Spleen (tissue), 11 donors: Measurements from ENCODE around the gene LRRC66. TPM values are rescaled to one million over a fixed set of nuclear protein-coding genes. Genes with fewer than 3 reads are reported as not detected.

Source experiments
- DNase-seq: peaks from one replicate; pipeline ENCODE4 v3.0.0-alpha.2; 2020
- H3K27ac ChIP-seq, 8 donors: fragments of 200-600 bp; sonication (generic) in 7 of 8; 1 replicate in 4 of 8; 2 replicates in 4 of 8; pipeline versions ENCODE4 v1.5.0 to v1.8.0; 2016 to 2021; ENCODE audit warnings: inconsistent platforms in 4 of 8, mild to moderate bottlenecking in 4 of 8, moderate library complexity in 1 of 8
- H3K27me3 ChIP-seq, 7 donors: fragments of 200-600 bp; sonication (generic) in 6 of 7; replicated peaks in 1 of 7; 1 replicate in 4 of 7; 2 replicates in 3 of 7; pipeline versions ENCODE4 v1.5.0 to v1.8.0; 2016 to 2021; ENCODE audit warnings: inconsistent platforms in 3 of 7, mild to moderate bottlenecking in 1 of 7
- H3K36me3 ChIP-seq, 6 donors: fragments of 200-600 bp; sonication (generic) in 5 of 6; 1 replicate in 4 of 6; 2 replicates in 2 of 6; pipeline versions ENCODE4 v1.5.0 to v1.8.0; 2016 to 2021; ENCODE audit warnings: inconsistent platforms in 2 of 6
- H3K4me1 ChIP-seq, 6 donors: fragments of 200-600 bp; sonication (generic) in 5 of 6; 1 replicate in 3 of 6; 2 replicates in 3 of 6; pipeline versions ENCODE4 v1.5.0 to v1.8.0; 2016 to 2021; ENCODE audit warnings: inconsistent platforms in 3 of 6
- H3K4me3 ChIP-seq, 8 donors: fragments of 200-600 bp; sonication (generic) in 7 of 8; 1 replicate in 4 of 8; 2 replicates in 4 of 8; pipeline versions ENCODE4 v1.5.0 to v1.8.0; 2016 to 2021; ENCODE audit warnings: inconsistent platforms in 4 of 8, mild to moderate bottlenecking in 4 of 8, moderate library complexity in 2 of 8
- H3K9me3 ChIP-seq, 8 donors: fragments of 200-600 bp; sonication (generic) in 7 of 8; 1 replicate in 4 of 8; 2 replicates in 4 of 8; pipeline versions ENCODE4 v1.5.0 to v1.8.0; 2016 to 2021; ENCODE audit warnings: inconsistent platforms in 4 of 8
- CTCF ChIP-seq, 11 experiments: fragments of 200-600 bp in 7 of 11; fragments of 450-650 bp in 4 of 11; sonication (generic) in 4 of 11; IDR thresholded peaks in 8 of 11; conservative IDR thresholded peaks in 3 of 11; 1 replicate in 7 of 11; 2 replicates in 4 of 11; pipeline versions ENCODE4 v1.4.0 to v1.8.0; 2016 to 2021; ENCODE audit warnings: antibody characterized with exemption in 11 of 11, inconsistent platforms in 4 of 11, mild to moderate bottlenecking in 1 of 11
- POLR2A ChIP-seq, 3 donors: fragments of 450-650 bp; IDR thresholded peaks; one replicate each; pipeline ENCODE4 v1.5.1; 2017; ENCODE audit warnings: antibody characterized with exemption in 3 of 3, mild to moderate bottlenecking in 1 of 3
- POLR2AphosphoS5 ChIP-seq, 3 donors: sonication (generic); formaldehyde crosslinking; IDR thresholded peaks; one replicate each; pipeline ENCODE4 v1.5.1; 2017; ENCODE audit warnings: antibody characterized with exemption in 3 of 3
- WGBS, 5 donors: extraction: QIAGEN DNeasy Blood & Tissue Kit in 3 of 5; methylation state at CpG; one replicate each; pipeline versions ENCODE4 v1.1.5 to v1.1.7; 2013 to 2018; 5-methylcytosine and 5-hydroxymethylcytosine counted together
- intact Hi-C: fragments of 100-400 bp; cut with DNase I; formaldehyde crosslinking; loops from one replicate; pipeline ENCODE4 v1.15.0; 2023; ENCODE audit warnings: low total_unique reads
- polyA plus RNA-seq, 3 donors: library from polyadenylated mRNA; stranded (reverse); fragments of 200-250 nt; gene quantifications; one replicate each; pipeline ENCODE4 v1.2.1, GENCODE V29; 2013
- total RNA-seq, 7 donors: library from RNA; depleted of rRNA in 3 of 7; stranded (reverse); fragments of >200 nt in 3 of 7; fragmentation: NEBNext Ultra II Directional in 4 of 7; extraction: Animal tissue kit (Norgen Biotek cat#: 25700) in 4 of 7; gene quantifications; one replicate each; pipeline versions ENCODE4 v1.1.0 to v1.2.1, GENCODE V29; 2016 to 2021
- donor health status: healthy with polysubstance abuse.
- donor health status: DM: no; HTN: no; CAD: no; lungs with moderate emphysema.
- donor health status: DM: no; HTN: no; CAD: no.
- donor health status: Bipolar disorder and iron deficiency.
- donor health status: healthy.
- donor health status: DM: no; HTN: no; CAD: no.
- donor health status: DM: yes; HTN: yes; CAD: no.

Gene LRRC66
- total and polyA plus RNA-seq, 10 donors, result 0.09 to 0.56 (median 0.17) TPM; not detected in 1

GRCh38 chr4:52006887-52007286 lies 13.3 kb downstream of the LRRC66 start:
- Histone ChIP-seq H3K27ac (no peak overlapping the region), H3K27me3 (no peaks in the 10 kb centered on the region), H3K4me1 (no peaks in the 10 kb centered on the region), H3K9me3 (no peaks in the 10 kb centered on the region), H3K4me3 (no peak overlapping the region), H3K36me3 (no peaks in the 10 kb centered on the region)
- 94 to 98% (median 97%) methylated on average over 4 of the region's 4 CpGs for WGBS, 5 donors
- DNase-seq, result no peak
- intact Hi-C loops, result no loop called here
- TF ChIP-seq POLR2AphosphoS5 (IDR thresholded peaks at IDR 0.05) (no peak), POLR2A (IDR thresholded peaks at IDR 0.05) (no peak), CTCF (IDR thresholded peaks at IDR 0.05 in 8 of 11, conservative IDR thresholded peaks at IDR 0.05 in 3 of 11) (no peak)

GRCh38 chr4:52005604-52006273 lies 14.4 kb downstream of the LRRC66 start:
- Histone ChIP-seq H3K27me3 (no peaks in the 10 kb centered on the region), H3K4me1 (no peaks in the 10 kb centered on the region), H3K4me3 (no peak overlapping the region), H3K36me3 (no peaks in the 10 kb centered on the region), H3K27ac (no peak overlapping the region), H3K9me3 (no peaks in the 10 kb centered on the region)
- intact Hi-C loops, result no loop called here
- DNase-seq, result no peak
- TF ChIP-seq POLR2AphosphoS5 (IDR thresholded peaks at IDR 0.05), result no peak
- TF ChIP-seq CTCF (IDR thresholded peaks at IDR 0.05 in 8 of 11, conservative IDR thresholded peaks at IDR 0.05 in 3 of 11), result no peak
- no peak for TF ChIP-seq POLR2A (IDR thresholded peaks at IDR 0.05)
- WGBS, 5 donors, result 90 to 98% (median 94%) methylated on average over 1 to 2 of the region's 2 CpGs

- intact Hi-C loops, result no loop called here
- no peaks in the 10 kb centered on the region for H3K4me1 ChIP-seq
- TF ChIP-seq POLR2A (IDR thresholded peaks at IDR 0.05), result no peak
- TF ChIP-seq POLR2AphosphoS5 (IDR thresholded peaks at IDR 0.05), result no peak
- TF ChIP-seq CTCF (IDR thresholded peaks at IDR 0.05 in 8 of 11, conservative IDR thresholded peaks at IDR 0.05 in 3 of 11), result no peak
- H3K27ac ChIP-seq, result no peak overlapping the region
- no peaks in the 10 kb centered on the region for H3K36me3 ChIP-seq
- H3K27me3 ChIP-seq, result no peaks in the 10 kb centered on the region
- H3K9me3 ChIP-seq, result no peaks in the 10 kb centered on the region
- no peak for DNase-seq
- H3K4me3 ChIP-seq, result no peak overlapping the region
Observed at GRCh38 chr4:52004414-52004813, 15.7 kb downstream of the LRRC66 start.

GRCh38 chr4:52001616-52002015 lies 18.5 kb downstream of the LRRC66 start:
- H3K4me3 ChIP-seq, result no peak overlapping the region
- intact Hi-C loops, result no loop called here
- TF ChIP-seq POLR2A (IDR thresholded peaks at IDR 0.05) (no peak), POLR2AphosphoS5 (IDR thresholded peaks at IDR 0.05) (no peak), CTCF (IDR thresholded peaks at IDR 0.05 in 8 of 11, conservative IDR thresholded peaks at IDR 0.05 in 3 of 11) (no peak)
- DNase-seq, result no peak
- no peaks in the 10 kb centered on the region for H3K27me3 ChIP-seq
- H3K9me3 ChIP-seq, result no peaks in the 10 kb centered on the region
- WGBS, 5 donors, result 82 to 100% (median 89%) methylated on average over 2 of the region's 2 CpGs
- H3K27ac ChIP-seq, result no peak overlapping the region
- no peaks in the 10 kb centered on the region for H3K4me1 ChIP-seq
- no peaks in the 10 kb centered on the region for H3K36me3 ChIP-seq
